Colonic mucosa (tissue), 4 donors: ENCODE results near the gene PRR12. TPM values are rescaled to one million over a fixed set of nuclear protein-coding genes. Genes with fewer than 3 reads are reported as not detected.

Experiments used
- DNase-seq: peaks from one replicate; pipeline ENCODE4 v3.0.0-alpha.2; 2020
- H3K27ac ChIP-seq: fragments of 200-600 bp; one replicate; pipeline ENCODE4 v1.8.0; 2021
- H3K27me3 ChIP-seq: fragments of 200-600 bp; one replicate; pipeline ENCODE4 v1.8.0; 2021
- H3K36me3 ChIP-seq: fragments of 200-600 bp; one replicate; pipeline ENCODE4 v1.8.0; 2021
- H3K4me1 ChIP-seq: fragments of 200-600 bp; one replicate; pipeline ENCODE4 v1.8.0; 2021; ENCODE audit warnings: mild to moderate bottlenecking
- H3K4me3 ChIP-seq: fragments of 200-600 bp; one replicate; pipeline ENCODE4 v1.8.0; 2021
- H3K9ac ChIP-seq, 2 donors: one replicate each; pipeline ENCODE4 v1.7.0; 2013; ENCODE audit warnings: control low read depth in 2 of 2, low read depth in 2 of 2, low read length in 2 of 2
- H3K9me3 ChIP-seq: fragments of 200-600 bp; one replicate; pipeline ENCODE4 v1.8.0; 2021
- intact Hi-C: fragments of 100-400 bp; cut with DNase I; formaldehyde crosslinking; loops from one replicate; pipeline ENCODE4 v1.14.1; 2022
- total RNA-seq, 2 donors: library from RNA; stranded (reverse); fragmentation: NEBNext Ultra II Directional in 1 of 2; extraction: Animal tissue kit (Norgen Biotek cat#: 25700) in 1 of 2; gene quantifications; one replicate each; pipeline ENCODE4 v1.2.1, GENCODE V29; 2021
- TF ChIP-seq, protein P1 (sequence below): fragments of 200-600 bp; IDR thresholded peaks from one replicate; pipeline ENCODE4 v1.8.0; 2022; ENCODE audit warnings: antibody characterized with exemption, mild to moderate bottlenecking
- donor health status: healthy.
- donor health status: DM: no; HTN: no; CAD: no.
- donor health status: DM: no; HTN: no; CAD: no.

Gene PRR12, protein sequence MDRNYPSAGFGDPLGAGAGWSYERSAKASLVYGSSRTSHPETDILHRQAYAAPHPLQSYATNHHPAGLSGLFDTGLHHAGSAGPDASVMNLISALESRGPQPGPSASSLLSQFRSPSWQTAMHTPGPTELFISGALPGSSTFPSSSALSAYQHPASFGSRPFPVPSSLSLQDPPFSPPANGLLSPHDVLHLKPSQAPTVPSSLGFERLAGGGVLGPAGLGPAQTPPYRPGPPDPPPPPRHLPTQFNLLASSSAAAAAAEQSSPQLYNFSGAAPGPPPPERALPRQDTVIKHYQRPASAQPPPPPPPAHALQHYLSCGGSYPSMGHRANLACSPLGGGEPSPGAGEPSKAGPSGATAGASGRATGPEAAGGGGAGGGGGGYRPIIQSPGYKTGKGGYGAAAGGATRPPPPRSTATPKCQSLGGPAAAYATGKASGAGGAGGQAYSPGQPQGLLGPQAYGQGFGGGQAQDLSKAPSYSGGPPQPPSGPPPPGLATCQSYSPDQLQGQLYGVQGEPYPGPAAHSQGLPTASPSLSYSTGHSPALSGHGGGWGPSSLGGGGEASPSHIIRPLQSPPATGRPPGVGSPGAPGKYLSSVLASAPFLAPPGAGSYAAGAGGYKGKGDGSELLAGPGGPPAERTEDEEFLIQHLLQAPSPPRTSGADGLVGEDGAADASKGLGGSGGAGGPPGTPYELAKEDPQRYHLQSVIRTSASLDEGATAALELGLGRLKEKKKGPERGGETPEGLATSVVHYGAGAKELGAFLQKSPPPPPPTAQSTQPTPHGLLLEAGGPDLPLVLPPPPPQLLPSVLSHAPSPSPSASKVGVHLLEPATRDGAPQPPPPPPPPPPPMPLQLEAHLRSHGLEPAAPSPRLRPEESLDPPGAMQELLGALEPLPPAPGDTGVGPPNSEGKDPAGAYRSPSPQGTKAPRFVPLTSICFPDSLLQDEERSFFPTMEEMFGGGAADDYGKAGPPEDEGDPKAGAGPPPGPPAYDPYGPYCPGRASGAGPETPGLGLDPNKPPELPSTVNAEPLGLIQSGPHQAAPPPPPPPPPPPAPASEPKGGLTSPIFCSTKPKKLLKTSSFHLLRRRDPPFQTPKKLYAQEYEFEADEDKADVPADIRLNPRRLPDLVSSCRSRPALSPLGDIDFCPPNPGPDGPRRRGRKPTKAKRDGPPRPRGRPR (N-terminal part only)
- total RNA-seq, result 10 to 100 TPM; 17.5 to 33.1 TPM

- Histone ChIP-seq H3K27ac (peak within 1 kb of the TSS; percentile 91), H3K9ac (peak within 1 kb of the TSS; percentile 92), H3K27me3 (no peaks in the 10 kb centered on the region), H3K4me1 (no peaks in the 10 kb centered on the region), H3K36me3 (peaks cover 5% of the 10 kb centered on the region), H3K4me3 (peak within 1 kb of the TSS; percentile 74), H3K9me3 (no peaks in the 10 kb centered on the region)
- peak; percentile 65 for DNase-seq
- TF ChIP-seq, protein P1, sequence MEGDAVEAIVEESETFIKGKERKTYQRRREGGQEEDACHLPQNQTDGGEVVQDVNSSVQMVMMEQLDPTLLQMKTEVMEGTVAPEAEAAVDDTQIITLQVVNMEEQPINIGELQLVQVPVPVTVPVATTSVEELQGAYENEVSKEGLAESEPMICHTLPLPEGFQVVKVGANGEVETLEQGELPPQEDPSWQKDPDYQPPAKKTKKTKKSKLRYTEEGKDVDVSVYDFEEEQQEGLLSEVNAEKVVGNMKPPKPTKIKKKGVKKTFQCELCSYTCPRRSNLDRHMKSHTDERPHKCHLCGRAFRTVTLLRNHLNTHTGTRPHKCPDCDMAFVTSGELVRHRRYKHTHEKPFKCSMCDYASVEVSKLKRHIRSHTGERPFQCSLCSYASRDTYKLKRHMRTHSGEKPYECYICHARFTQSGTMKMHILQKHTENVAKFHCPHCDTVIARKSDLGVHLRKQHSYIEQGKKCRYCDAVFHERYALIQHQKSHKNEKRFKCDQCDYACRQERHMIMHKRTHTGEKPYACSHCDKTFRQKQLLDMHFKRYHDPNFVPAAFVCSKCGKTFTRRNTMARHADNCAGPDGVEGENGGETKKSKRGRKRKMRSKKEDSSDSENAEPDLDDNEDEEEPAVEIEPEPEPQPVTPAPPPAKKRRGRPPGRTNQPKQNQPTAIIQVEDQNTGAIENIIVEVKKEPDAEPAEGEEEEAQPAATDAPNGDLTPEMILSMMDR, result no peak
- intact Hi-C loops, result loop anchor here (5.0 kb wide), 1 partner anchor 46 kb away; no protein-coding TSS in a partner anchor
Measured at GRCh38 chr19:49590971-49591730, at the start of gene PRR12. TSS of gene PRR12 (plus strand) at chr19:49591182. CDS start at chr19:49591655, 473 bp downstream.

DNA sequence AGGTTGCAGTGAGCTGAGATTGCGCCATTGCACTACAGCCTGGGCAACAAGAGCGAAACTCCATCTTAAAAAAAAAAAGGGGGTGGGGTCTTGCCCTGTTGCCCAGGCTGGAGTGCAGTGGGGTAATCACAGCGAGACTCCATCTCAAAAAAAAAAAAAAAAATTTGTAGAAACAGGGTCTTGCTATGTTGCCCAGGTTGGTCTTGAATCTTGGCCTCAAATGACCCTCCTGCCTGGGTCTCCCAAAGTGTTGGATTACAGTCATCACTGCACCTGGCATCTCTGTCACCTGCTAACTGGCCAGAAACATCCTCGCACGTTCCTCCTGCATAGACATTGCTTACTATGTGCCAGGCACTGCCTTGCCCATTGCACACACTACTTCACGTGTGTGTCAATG lies 49.1 kb upstream of the PRR12 start:
- intact Hi-C loops, result no loop called here
- H3K4me1 ChIP-seq, result no peaks in the 10 kb centered on the region
- TF ChIP-seq, protein P1, result no peak
- no peaks in the 10 kb centered on the region for H3K9me3 ChIP-seq
- peaks cover 14% of the 10 kb centered on the region for H3K36me3 ChIP-seq
- no peak overlapping the region for H3K4me3 ChIP-seq
- H3K27me3 ChIP-seq, result no peaks in the 10 kb centered on the region
- H3K9ac ChIP-seq, result no peak overlapping the region
- no peak overlapping the region for H3K27ac ChIP-seq
- DNase-seq, result no peak

DNA sequence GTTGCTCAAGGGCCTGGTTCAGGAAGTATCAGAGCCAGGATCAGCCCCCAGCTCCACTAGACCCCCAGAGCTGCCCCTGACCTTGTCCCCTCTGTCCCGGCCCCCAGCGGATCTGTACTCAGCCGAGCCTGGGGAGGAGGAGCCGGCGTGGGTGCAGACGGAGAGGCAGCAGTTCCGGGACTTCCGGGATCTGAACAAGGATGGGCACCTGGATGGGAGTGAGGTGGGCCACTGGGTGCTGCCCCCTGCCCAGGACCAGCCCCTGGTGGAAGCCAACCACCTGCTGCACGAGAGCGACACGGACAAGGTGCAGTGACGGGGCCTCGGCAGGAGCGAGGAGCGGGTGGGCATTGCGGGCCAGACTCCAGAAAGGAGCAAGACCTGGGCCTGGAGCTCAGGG lies 48.5 kb upstream of the PRR12 start:
- H3K27me3 ChIP-seq, result no peaks in the 10 kb centered on the region
- H3K4me1 ChIP-seq, result peaks cover 5% of the 10 kb centered on the region
- peaks cover 14% of the 10 kb centered on the region for H3K36me3 ChIP-seq
- TF ChIP-seq, protein P1, result no peak
- no peaks in the 10 kb centered on the region for H3K9me3 ChIP-seq
- no peak for DNase-seq
- intact Hi-C loops, result no loop called here
- no peak overlapping the region for H3K27ac ChIP-seq
- H3K9ac ChIP-seq, result no peak overlapping the region
- no peak overlapping the region for H3K4me3 ChIP-seq

- H3K36me3 ChIP-seq, result peaks cover 14% of the 10 kb centered on the region
- H3K27ac ChIP-seq, result no peak overlapping the region
- peaks cover 10% of the 10 kb centered on the region for H3K4me1 ChIP-seq
- DNase-seq, result no peak
- no peaks in the 10 kb centered on the region for H3K9me3 ChIP-seq
- TF ChIP-seq, protein P1, result no peak
- H3K27me3 ChIP-seq, result no peaks in the 10 kb centered on the region
- intact Hi-C loops, result no loop called here
- H3K9ac ChIP-seq, result no peak overlapping the region
- no peak overlapping the region for H3K4me3 ChIP-seq
Measured at GRCh38 chr19:49543032-49543431, 48.0 kb upstream of the PRR12 start.
